ENCODE measurements around the gene CORO2A.
A peak's percentile ranks its signal among the peaks of the same experiment; 100 is the strongest.
"Not testable (repeated sequence)": the region's sequence is repeated elsewhere in the genome, so short reads cannot be mapped to it uniquely, and the experiment has no call there.

The CORO2A gene

GRCh38 chr9:98076514-98076890 lies 115.9 kb downstream of the CORO2A start:
- not testable (repeated sequence) for H3K4me3 ChIP-seq (ENCODE audit: low read length); DNase-seq (ENCODE audit: low read depth); H3K9ac ChIP-seq (ENCODE audit: low read length); H3K9me3 ChIP-seq (ENCODE audit: control insufficient read depth, low read length); H3K27me3 ChIP-seq (replicated peaks; ENCODE audit: control insufficient read depth, insufficient read depth, low read length)
- peaks cover 26% of the 10 kb centered on the region for H3K36me3 ChIP-seq (ENCODE audit: control insufficient read depth, insufficient read depth, low read length, severe bottlenecking)
- H3K4me1 ChIP-seq (ENCODE audit: control insufficient read depth, insufficient read depth, low read length), result peaks cover 28% of the 10 kb centered on the region

DNA sequence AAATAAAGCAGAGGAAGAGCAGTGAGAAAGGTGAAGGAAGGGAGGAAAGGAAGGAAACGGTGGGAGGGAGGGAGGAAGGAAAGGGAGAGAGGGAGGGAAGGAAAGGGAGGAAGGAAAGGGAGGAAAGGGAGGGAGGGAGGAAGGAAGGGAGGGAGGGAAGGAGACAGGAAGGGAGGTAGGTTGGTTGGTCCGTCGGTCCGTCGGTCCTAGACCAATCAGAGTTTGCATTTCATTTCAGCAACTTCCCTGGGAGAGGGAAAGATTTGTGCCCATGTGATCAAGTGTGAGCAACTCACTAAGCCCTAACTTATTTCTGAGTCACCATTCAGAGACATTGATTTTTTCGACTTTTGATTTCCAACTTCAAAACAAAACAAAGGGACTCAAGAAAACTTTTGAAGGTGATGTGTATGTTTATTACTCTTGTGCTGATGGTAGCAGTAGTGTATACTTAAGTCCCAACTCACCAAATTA lies 117.1 kb downstream of the CORO2A start:
- H3K9ac ChIP-seq (ENCODE audit: low read length), result peak overlapping the region; percentile 64
- no peaks in the 10 kb centered on the region for H3K27me3 ChIP-seq (replicated peaks; ENCODE audit: control insufficient read depth, insufficient read depth, low read length)
- peak overlapping the region; percentile 35 for H3K4me3 ChIP-seq (ENCODE audit: low read length)

GRCh38 chr9:98074115-98074990 lies 118.1 kb downstream of the CORO2A start:
- DNase-seq (ENCODE audit: low read depth), result peak; percentile 86

More for the DNA sequence above, 117.1 kb downstream of the CORO2A start:
- Histone ChIP-seq H3K36me3 (ENCODE audit: control insufficient read depth, insufficient read depth, low read length, severe bottlenecking) (peaks cover 21% of the 10 kb centered on the region), H3K4me1 (ENCODE audit: control insufficient read depth, insufficient read depth, low read length) (peaks cover 17% of the 10 kb centered on the region), H3K9me3 (ENCODE audit: control insufficient read depth, low read length) (no peaks in the 10 kb centered on the region)
- DNase-seq (ENCODE audit: low read depth), result peak; percentile 77

GRCh38 chr9:98071737-98072136 lies 120.7 kb downstream of the CORO2A start:
- Histone ChIP-seq H3K36me3 (ENCODE audit: control insufficient read depth, insufficient read depth, low read length, severe bottlenecking) (peaks cover 4% of the 10 kb centered on the region), H3K27me3 (replicated peaks; ENCODE audit: control insufficient read depth, insufficient read depth, low read length) (no peaks in the 10 kb centered on the region), H3K9ac (ENCODE audit: low read length) (no peak overlapping the region), H3K9me3 (ENCODE audit: control insufficient read depth, low read length) (no peaks in the 10 kb centered on the region), H3K4me3 (ENCODE audit: low read length) (no peak overlapping the region), H3K4me1 (ENCODE audit: control insufficient read depth, insufficient read depth, low read length) (peaks cover 19% of the 10 kb centered on the region)
- no peak for DNase-seq (ENCODE audit: low read depth)

More at GRCh38 chr9:98074115-98074990, 118.1 kb downstream of the CORO2A start:
- Histone ChIP-seq H3K4me1 (ENCODE audit: control insufficient read depth, insufficient read depth, low read length) (peaks cover 15% of the 10 kb centered on the region), H3K4me3 (ENCODE audit: low read length) (peak overlapping the region; percentile 35), H3K36me3 (ENCODE audit: control insufficient read depth, insufficient read depth, low read length, severe bottlenecking) (peaks cover 17% of the 10 kb centered on the region), H3K9ac (ENCODE audit: low read length) (peak overlapping the region; percentile 64), H3K9me3 (ENCODE audit: control insufficient read depth, low read length) (no peaks in the 10 kb centered on the region), H3K27me3 (replicated peaks; ENCODE audit: control insufficient read depth, insufficient read depth, low read length) (no peaks in the 10 kb centered on the region)

Measured in adipocyte (in vitro differentiated cells).